ENCODE results near the gene DIS3.
A peak's percentile ranks its signal among the peaks of the same experiment; 100 is the strongest.

GRCh38 chr13:72781451-72782439 is at the start of gene DIS3, which contains the start of gene PIBF1:
- TF ChIP-seq CTCF (IDR thresholded peaks at IDR 0.05), result peak in 3 of 4 experiments; percentile 4 to 24 (median 16)
- peak; percentile 44 to 68 for TF ChIP-seq POLR2A (IDR thresholded peaks at IDR 0.05)
- no peak for TF ChIP-seq EP300 (IDR thresholded peaks at IDR 0.05)
- TF ChIP-seq POLR2AphosphoS5 (IDR thresholded peaks at IDR 0.05), result peak; percentile 92
